Fibroblast of mammary gland (primary cell): ENCODE measurements around the gene ERBB2.
A peak's percentile ranks its signal among the peaks of the same experiment; 100 is the strongest.

Experiments
- DNase-seq: peaks from one replicate; pipeline ENCODE4 v3.0.0-alpha.2; 2010; ENCODE audit warnings: low read depth
- H3K4me3 ChIP-seq: 2 replicates; pipeline ENCODE4 v1.5.1; 2011; ENCODE audit warnings: low read depth, mild to moderate bottlenecking, low read length, moderate library complexity; ENCODE audit not compliant: control insufficient read depth
- TF ChIP-seq, protein P1 (sequence below): conservative IDR thresholded peaks from 2 replicates; pipeline ENCODE4 v1.5.1; 2011; ENCODE audit warnings: low read depth, low read length, inconsistent platforms; ENCODE audit not compliant: control insufficient read depth, insufficient read depth

ERBB2 gene

GRCh38 chr17:39753514-39754160 is 53.8 kb downstream of the ERBB2 start:
- peak overlapping the region; percentile 38 for H3K4me3 ChIP-seq
- DNase-seq = peak; percentile 1
- TF ChIP-seq, protein P1, sequence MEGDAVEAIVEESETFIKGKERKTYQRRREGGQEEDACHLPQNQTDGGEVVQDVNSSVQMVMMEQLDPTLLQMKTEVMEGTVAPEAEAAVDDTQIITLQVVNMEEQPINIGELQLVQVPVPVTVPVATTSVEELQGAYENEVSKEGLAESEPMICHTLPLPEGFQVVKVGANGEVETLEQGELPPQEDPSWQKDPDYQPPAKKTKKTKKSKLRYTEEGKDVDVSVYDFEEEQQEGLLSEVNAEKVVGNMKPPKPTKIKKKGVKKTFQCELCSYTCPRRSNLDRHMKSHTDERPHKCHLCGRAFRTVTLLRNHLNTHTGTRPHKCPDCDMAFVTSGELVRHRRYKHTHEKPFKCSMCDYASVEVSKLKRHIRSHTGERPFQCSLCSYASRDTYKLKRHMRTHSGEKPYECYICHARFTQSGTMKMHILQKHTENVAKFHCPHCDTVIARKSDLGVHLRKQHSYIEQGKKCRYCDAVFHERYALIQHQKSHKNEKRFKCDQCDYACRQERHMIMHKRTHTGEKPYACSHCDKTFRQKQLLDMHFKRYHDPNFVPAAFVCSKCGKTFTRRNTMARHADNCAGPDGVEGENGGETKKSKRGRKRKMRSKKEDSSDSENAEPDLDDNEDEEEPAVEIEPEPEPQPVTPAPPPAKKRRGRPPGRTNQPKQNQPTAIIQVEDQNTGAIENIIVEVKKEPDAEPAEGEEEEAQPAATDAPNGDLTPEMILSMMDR = no peak

GRCh38 chr17:39754161-39754957 is 54.5 kb downstream of the ERBB2 start:
- H3K4me3 ChIP-seq = peak overlapping the region; percentile 60
- DNase-seq = peak; percentile 73
- TF ChIP-seq, protein P1 = peak; percentile 43

- no peak for DNase-seq
- peak overlapping the region; percentile 60 for H3K4me3 ChIP-seq
- TF ChIP-seq, protein P1 = no peak
These were observed 55.2 kb downstream of the ERBB2 start for GRCh38 chr17:39754958-39755553.

- DNase-seq = peak; percentile 2
- no peak overlapping the region for H3K4me3 ChIP-seq
- TF ChIP-seq, protein P1 = no peak
These were observed 55.9 kb downstream of the ERBB2 start for GRCh38 chr17:39755554-39756379.

DNA sequence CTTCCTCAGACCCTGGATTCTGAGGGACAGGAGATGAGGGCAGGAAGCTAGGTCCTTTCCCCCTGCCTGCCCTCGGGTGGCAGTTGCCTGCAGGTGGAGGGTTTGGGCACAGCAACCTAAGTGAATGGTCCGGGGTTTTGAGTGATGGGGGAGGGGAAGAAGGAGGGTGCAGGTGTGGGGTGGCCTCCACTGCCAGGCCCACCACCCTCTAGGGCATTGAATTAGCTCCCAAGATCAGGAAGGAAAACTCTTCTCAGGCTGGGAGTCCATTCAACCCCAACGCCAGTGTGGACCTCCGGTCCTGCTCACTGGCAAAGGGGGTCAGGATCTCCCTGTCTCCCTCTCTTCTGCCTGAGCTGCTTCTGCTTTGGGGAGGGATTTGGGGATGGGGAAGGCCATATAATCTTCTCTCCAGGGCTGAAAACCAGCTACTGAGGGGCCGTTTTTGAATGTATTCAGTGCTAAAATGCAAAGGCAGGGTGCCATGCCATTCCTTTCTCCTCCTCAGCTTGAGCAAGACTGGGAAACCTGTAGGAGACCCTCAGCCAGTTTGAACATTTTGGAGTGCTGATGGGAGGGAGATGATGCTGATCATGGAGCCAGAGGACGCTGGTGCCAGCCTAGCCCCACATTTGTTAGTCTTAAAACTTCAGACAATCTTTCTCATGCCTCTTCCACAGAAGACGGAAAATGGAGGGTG is 56.7 kb downstream of the ERBB2 start:
- no peak overlapping the region for H3K4me3 ChIP-seq
- DNase-seq = no peak
- TF ChIP-seq, protein P1 = no peak

DNA sequence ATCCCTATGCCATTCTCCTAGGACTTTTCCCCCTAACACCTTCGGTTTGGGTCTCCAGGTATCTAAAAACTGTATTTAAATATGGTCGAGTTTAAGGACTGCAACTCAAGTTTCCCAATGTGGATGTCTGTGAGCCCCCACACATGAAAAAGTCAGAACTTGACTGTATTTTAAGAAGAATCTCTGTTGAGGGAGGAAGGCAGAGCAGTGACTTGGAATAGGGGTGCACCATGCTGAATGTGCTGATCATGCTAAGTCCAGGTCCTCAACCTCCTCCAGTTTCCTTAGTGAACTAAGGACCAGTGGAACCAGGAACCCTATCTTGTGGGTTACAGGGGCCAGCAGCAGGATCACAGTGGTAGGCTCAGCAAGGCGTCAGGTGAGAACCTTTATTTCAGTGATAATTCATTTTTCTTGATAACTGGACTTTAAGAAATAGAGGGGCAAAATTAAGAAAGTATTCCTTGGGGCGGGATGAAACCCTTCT is 57.4 kb downstream of the ERBB2 start:
- TF ChIP-seq, protein P1 = no peak
- H3K4me3 ChIP-seq = no peak overlapping the region
- DNase-seq = no peak
